Measurements from ENCODE around the gene NOB1.
"Not testable (repeated sequence)": the region's sequence is repeated elsewhere in the genome, so short reads cannot be mapped to it uniquely, and the experiment has no call there.

Gene NOB1

GRCh38 chr16:69794486-69794885, 39.8 kb upstream of the NOB1 start:
- Histone ChIP-seq H3K27ac (no peak overlapping the region), H3K4me3 (ENCODE audit: low read depth, low read length) (no peak overlapping the region), H3K27me3 (replicated peaks) (no peaks in the 10 kb centered on the region), H3K36me3 (replicated peaks) (no peaks in the 10 kb centered on the region)
- in situ Hi-C loops (cut with HindIII; ENCODE audit: low pct_ligation_motif_present, low sequenced_read_pairs): no loop called here
- no peak for DNase-seq
- TF ChIP-seq CTCF (IDR thresholded peaks at IDR 0.05; ENCODE audit: low read depth, low read length, missing control alignments): no peak

- no peak for DNase-seq
- Histone ChIP-seq H3K27me3 (replicated peaks) (no peaks in the 10 kb centered on the region), H3K4me3 (ENCODE audit: low read depth, low read length) (no peak overlapping the region), H3K27ac (no peak overlapping the region), H3K36me3 (replicated peaks) (peaks cover 2% of the 10 kb centered on the region)
- TF ChIP-seq CTCF (IDR thresholded peaks at IDR 0.05; ENCODE audit: low read depth, low read length, missing control alignments): no peak
- in situ Hi-C loops (cut with HindIII; ENCODE audit: low pct_ligation_motif_present, low sequenced_read_pairs): no loop called here
Measured at GRCh38 chr16:69793526-69793925, 38.8 kb upstream of the NOB1 start.

GRCh38 chr16:69791391-69791847, 36.7 kb upstream of the NOB1 start:
- H3K27me3 ChIP-seq (replicated peaks); H3K27ac ChIP-seq; in situ Hi-C loops (cut with HindIII; ENCODE audit: low pct_ligation_motif_present, low sequenced_read_pairs); H3K4me3 ChIP-seq (ENCODE audit: low read depth, low read length); DNase-seq: not testable (repeated sequence)
- peaks cover 11% of the 10 kb centered on the region for H3K36me3 ChIP-seq (replicated peaks)

- H3K4me3 ChIP-seq (ENCODE audit: low read depth, low read length): no peak overlapping the region
- in situ Hi-C loops (cut with HindIII; ENCODE audit: low pct_ligation_motif_present, low sequenced_read_pairs): no loop called here
- H3K27ac ChIP-seq: no peak overlapping the region
- no peak for DNase-seq
- TF ChIP-seq CTCF (IDR thresholded peaks at IDR 0.05; ENCODE audit: low read depth, low read length, missing control alignments): no peak
- H3K27me3 ChIP-seq (replicated peaks): no peaks in the 10 kb centered on the region
- peaks cover 11% of the 10 kb centered on the region for H3K36me3 ChIP-seq (replicated peaks)
Measured at GRCh38 chr16:69787883-69788282, 33.2 kb upstream of the NOB1 start.

GRCh38 chr16:69784586-69784985, 29.9 kb upstream of the NOB1 start:
- Histone ChIP-seq H3K27ac (no peak overlapping the region), H3K36me3 (replicated peaks) (peaks cover 11% of the 10 kb centered on the region), H3K4me3 (ENCODE audit: low read depth, low read length) (no peak overlapping the region), H3K27me3 (replicated peaks) (no peaks in the 10 kb centered on the region)
- TF ChIP-seq CTCF (IDR thresholded peaks at IDR 0.05; ENCODE audit: low read depth, low read length, missing control alignments): no peak
- in situ Hi-C loops (cut with HindIII; ENCODE audit: low pct_ligation_motif_present, low sequenced_read_pairs): no loop called here
- DNase-seq: no peak

- no peak for TF ChIP-seq CTCF (IDR thresholded peaks at IDR 0.05; ENCODE audit: low read depth, low read length, missing control alignments)
- no peak overlapping the region for H3K4me3 ChIP-seq (ENCODE audit: low read depth, low read length)
- in situ Hi-C loops (cut with HindIII; ENCODE audit: low pct_ligation_motif_present, low sequenced_read_pairs): no loop called here
- no peak for DNase-seq
- no peaks in the 10 kb centered on the region for H3K27me3 ChIP-seq (replicated peaks)
- no peaks in the 10 kb centered on the region for H3K36me3 ChIP-seq (replicated peaks)
- no peak overlapping the region for H3K27ac ChIP-seq
Measured at GRCh38 chr16:69781118-69781517, 26.4 kb upstream of the NOB1 start.
